ENCODE results near the gene KSR1.
A peak's percentile ranks its signal among the peaks of the same experiment; 100 is the strongest.
"Not testable (repeated sequence)": the region's sequence is repeated elsewhere in the genome, so short reads cannot be mapped to it uniquely, and the experiment has no call there.

Gene KSR1

DNA sequence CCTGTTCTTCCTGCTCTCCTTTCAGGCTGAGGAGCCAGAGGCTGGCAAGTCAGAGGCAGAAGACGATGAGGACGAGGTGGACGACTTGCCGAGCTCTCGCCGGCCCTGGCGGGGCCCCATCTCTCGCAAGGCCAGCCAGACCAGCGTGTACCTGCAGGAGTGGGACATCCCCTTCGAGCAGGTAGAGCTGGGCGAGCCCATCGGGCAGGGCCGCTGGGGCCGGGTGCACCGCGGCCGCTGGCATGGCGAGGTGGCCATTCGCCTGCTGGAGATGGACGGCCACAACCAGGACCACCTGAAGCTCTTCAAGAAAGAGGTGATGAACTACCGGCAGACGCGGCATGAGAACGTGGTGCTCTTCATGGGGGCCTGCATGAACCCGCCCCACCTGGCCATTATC lies 149.2 kb downstream of the KSR1 start:
- no peak for DNase-seq

GRCh38 chr17:27607521-27608091 lies 151.4 kb downstream of the KSR1 start:
- no peak for DNase-seq

- no peak for DNase-seq
These were observed 152.3 kb downstream of the KSR1 start for GRCh38 chr17:27608328-27609230.

DNA sequence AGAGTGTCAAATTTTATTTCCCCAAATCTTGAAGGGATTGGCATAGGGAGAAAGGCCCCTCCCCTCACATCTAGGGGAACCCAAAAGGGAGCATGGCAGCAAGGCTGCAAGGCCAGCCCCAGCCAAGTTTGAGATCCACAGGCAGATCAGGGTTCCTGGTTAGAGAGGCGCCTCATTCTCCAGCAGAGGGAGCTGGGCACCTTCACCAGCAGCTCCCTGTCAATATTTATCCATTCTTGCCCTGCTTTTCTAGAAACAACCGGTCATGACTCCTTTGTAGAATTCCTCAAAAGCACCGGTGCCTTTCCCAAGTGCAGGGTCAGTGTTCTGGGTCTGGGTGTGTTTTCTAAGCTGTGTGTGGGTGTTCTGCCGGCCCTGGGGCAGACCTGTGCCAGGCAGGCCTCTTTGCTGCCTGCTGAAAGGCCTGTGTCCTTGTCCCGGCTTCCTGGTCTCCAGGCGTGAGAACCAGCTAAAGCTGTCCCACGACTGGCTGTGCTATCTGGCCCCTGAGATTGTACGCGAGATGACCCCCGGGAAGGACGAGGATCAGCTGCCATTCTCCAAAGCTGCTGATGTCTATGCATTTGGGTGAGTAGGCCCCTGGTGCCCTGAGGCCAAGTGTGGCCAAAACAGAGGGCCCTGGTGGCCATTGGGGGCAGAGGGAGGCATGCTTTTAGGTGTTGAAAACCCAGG lies 153.5 kb downstream of the KSR1 start:
- peak in 33 of 58 donors; percentile 6 to 61 (median 26) for DNase-seq

DNA sequence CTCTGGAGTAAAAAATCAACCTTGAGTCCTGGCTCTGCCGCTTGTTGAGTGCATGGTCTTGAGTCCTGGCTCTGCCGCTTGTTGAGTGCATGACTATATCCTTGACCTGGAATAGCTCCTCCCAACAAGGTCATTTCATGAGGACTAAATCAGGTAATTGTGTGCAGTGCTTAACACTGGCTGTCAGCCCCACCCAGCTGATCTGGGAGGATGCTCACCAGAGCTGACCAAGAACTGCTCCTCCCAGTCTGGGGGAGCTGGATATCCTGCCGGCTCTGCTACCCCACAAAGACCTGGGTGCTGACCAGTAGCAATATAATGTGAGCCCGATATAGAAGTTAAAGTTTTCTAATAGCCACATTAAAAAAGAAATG lies 154.0 kb downstream of the KSR1 start:
- DNase-seq = no peak

DNA sequence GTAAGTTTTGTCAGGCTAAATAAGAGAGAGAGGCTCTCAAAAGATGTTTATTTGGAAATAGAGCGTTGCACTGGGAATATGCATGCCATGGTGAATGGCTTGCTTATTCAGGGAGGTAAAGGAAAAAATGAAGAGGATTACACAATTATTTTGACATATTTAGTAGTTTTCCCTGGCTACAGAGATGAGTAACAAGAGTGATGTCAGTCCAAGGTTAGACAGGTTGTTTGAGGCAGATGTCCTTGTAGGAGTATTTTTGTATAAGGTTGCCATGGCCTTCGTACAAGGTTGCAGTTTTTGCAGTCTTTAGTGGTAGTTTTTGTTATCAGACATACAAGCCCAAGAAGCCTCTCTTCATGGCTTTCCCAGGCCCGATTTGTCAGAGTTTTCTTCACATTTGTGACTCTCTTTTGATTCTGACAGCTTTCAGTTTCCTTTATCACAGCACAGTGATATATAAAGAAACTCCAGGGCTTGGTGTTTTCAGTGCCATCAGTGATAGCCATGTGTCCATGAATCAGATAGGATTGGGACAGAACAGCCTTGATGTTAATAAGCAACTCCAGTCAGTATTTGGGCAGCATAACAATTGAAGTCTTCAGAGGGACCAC lies 156.0 kb downstream of the KSR1 start:
- no peak for DNase-seq

- no peak for DNase-seq
These were observed 157.2 kb downstream of the KSR1 start for GRCh38 chr17:27613433-27613832.

DNA sequence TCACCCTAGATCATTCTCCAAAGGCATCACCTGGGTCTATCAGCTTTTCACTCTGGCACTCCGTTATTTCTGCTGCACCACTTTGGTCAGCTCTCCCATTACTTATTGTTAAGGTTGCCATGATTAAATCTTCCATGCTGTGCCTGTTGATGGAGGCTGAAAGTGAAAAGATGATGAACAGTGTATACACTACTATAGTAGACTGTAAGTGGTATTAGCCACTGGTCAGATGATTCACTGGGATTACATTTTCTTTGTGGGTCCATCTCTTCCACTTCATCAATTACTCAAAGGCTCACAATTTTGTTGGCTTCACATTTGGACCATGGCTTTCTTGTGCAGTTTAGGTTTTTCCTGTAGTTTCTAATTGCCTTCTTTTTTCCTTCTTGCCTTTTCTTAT lies 158.9 kb downstream of the KSR1 start:
- no peak for DNase-seq

- DNase-seq = no peak
These were observed 160.2 kb downstream of the KSR1 start for GRCh38 chr17:27616414-27616813.

GRCh38 chr17:27618417-27618816 lies 162.2 kb downstream of the KSR1 start:
- DNase-seq = no peak

- no peak for DNase-seq
These were observed 164.5 kb downstream of the KSR1 start for GRCh38 chr17:27620721-27621120.

DNA sequence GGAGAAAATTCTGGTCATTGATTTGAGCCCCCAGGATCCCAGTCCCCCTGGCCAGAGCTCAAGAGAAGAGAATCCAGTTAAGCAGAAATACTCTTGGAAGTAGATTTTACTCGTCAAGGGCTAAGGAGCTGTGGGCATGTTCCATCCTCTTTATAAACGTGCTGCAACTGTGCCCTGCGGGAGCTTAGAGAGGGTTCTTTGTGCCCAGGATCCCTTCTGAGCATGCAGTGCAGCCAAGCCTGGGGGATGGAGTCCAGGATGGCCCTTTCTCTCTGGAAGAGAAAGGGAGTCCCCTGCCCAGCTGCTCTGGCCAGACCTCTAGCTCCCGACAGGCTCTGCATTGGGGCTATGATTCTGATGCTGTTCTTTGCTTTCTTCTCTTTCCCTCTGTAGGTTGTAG lies 165.3 kb downstream of the KSR1 start:
- peak in 26 of 58 donors; percentile 10 to 65 (median 35) for DNase-seq

DNA sequence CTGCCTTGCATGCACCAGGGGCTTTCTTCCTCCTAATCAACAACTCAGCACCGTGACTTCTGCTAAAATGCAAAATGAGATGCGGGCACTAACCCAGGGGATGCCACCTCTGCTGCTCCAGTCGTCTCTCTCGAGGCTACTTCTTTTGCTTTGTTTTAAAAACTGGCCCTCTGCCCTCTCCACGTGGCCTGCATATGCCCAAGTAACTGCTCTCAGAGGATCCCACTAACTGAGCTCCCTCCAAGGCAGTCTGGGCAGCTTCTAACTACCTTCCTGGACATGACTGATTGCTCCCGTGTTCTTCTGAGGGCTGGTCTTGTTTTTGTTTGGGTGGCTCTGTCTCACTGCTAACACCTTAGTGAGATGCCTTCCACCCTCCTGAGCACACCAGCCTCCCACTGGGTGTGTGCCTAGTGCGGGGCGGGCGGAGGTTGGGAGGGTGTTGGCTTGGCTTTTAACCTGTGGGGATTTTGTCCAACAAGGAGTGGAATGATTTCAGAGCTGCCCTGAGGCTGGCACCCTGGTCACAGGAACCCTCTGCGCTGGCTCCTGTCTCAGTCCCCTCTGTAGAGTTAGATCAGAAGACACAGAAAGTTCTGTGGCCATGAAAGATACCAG lies 165.8 kb downstream of the KSR1 start:
- no peak for DNase-seq

DNA sequence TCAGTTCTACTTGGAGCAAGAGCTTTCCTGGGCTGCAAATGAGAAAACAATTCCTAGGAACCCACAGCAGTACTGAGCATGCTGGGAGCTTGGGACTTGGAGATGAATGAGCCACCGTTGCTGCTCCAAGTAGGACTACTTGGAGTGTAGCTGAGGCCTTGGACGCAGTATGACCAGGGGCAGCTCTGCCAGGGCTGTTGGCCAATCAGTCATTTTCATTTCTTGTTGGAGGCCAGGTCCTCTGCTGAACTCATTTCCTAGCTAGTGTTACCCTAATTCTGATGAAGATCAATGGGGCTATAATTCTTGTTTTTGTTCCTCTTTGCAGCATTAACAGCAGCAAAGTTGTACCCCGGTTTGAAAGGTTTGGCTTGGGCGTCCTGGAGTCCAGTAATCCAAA lies 166.7 kb downstream of the KSR1 start:
- peak in 31 of 58 donors; percentile 9 to 66 (median 28) for DNase-seq

DNA sequence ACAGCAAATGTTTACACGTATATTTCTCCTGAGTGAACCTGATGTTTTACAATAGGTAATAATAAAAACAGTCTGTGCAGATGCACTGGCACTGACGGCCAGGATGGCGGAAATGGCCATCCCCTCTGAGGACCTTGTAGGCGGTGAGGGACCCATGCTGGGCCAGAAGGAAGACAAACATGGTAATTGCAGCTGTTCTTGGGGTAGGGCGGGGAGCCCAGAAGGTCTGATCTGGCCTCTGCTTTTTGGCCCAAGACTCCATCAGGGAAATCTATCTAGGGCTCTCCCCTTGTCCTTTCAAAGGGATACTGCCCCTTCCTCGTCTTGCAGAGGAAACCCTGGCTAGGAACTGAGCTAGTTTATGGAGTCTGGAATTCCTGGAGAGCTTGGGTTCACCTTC lies 167.4 kb downstream of the KSR1 start:
- DNase-seq = no peak

GRCh38 chr17:27624539-27624938 lies 168.3 kb downstream of the KSR1 start:
- DNase-seq = no peak

- no peak for DNase-seq
These were observed 169.6 kb downstream of the KSR1 start for GRCh38 chr17:27625856-27626255.

GRCh38 chr17:27627514-27627913 lies 171.3 kb downstream of the KSR1 start:
- no peak for DNase-seq

GRCh38 chr17:27628376-27628775 lies 172.1 kb downstream of the KSR1 start:
- DNase-seq = no peak

DNA sequence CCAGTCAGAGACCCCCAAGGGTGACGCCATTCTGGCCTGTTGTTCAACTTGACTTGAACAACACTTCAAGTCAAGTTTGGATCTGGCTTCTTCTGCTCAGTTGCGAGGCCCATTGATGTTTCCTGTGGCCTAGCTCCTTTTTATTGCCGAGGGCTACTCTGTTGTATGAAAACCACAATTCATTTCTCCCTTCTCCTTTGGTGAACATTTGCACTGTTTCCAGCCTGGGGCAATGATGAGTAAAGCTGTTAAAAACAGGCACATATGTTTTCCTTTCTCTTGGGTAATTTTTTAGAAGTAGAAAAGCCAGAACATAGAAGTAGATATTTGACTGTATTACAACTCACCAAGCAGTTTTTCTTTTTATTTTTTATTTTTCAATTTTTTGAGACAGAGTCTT lies 173.0 kb downstream of the KSR1 start:
- DNase-seq = not testable (repeated sequence)

Measured in anterior cingulate cortex (tissue), 58 donors.